AG04449 (cell line): ENCODE data around the gene PNN.
"Not testable (repeated sequence)": the region's sequence is repeated elsewhere in the genome, so short reads cannot be mapped to it uniquely, and the experiment has no call there.

Experiments
- CTCF ChIA-PET: fragments of 350-600 bp; formaldehyde crosslinking; extraction: SDS; loops from one replicate; lab custom pipeline; 2021; ENCODE audit warnings: antibody characterized with exemption; lab: Yijun Ruan, JAX
- POLR2A ChIA-PET: fragments of 400-600, 350-600 bp; formaldehyde crosslinking; extraction: SDS; loops from one replicate; lab custom pipeline; 2020; ENCODE audit warnings: antibody characterized with exemption, inconsistent platforms; lab: Yijun Ruan, JAX
- DNase-seq: peaks from one replicate; pipeline ENCODE4 v3.0.0-alpha.2; 2010; ENCODE audit warnings: low read depth, low spot score
- H3K4me3 ChIP-seq: 2 replicates; pipeline ENCODE4 v1.5.1; 2011; ENCODE audit warnings: low read depth, mild to moderate bottlenecking, control low read depth, low read length
- TF ChIP-seq, protein P1 (sequence below): IDR thresholded peaks from one replicate; pipeline ENCODE4 v1.5.1; 2011; ENCODE audit warnings: mild to moderate bottlenecking, moderate library complexity, low read length, control low read depth, inconsistent platforms; ENCODE audit not compliant: insufficient read depth; ENCODE audit errors: missing control alignments

Gene PNN

DNA sequence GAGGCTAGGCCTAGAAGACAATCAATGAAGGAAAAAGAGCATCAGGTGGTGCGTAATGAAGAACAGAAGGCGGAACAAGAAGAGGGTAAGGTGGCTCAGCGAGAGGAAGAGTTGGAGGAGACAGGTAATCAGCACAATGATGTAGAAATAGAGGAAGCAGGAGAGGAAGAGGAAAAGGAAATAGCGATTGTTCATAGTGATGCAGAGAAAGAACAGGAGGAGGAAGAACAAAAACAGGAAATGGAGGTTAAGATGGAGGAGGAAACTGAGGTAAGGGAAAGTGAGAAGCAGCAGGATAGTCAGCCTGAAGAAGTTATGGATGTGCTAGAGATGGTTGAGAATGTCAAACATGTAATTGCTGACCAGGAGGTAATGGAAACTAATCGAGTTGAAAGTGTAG lies 5.5 kb downstream of the PNN start:
- ChIA-PET CTCF (no interaction called here), POLR2A (no interaction called here)
- no peak overlapping the region for H3K4me3 ChIP-seq
- TF ChIP-seq, protein P1, sequence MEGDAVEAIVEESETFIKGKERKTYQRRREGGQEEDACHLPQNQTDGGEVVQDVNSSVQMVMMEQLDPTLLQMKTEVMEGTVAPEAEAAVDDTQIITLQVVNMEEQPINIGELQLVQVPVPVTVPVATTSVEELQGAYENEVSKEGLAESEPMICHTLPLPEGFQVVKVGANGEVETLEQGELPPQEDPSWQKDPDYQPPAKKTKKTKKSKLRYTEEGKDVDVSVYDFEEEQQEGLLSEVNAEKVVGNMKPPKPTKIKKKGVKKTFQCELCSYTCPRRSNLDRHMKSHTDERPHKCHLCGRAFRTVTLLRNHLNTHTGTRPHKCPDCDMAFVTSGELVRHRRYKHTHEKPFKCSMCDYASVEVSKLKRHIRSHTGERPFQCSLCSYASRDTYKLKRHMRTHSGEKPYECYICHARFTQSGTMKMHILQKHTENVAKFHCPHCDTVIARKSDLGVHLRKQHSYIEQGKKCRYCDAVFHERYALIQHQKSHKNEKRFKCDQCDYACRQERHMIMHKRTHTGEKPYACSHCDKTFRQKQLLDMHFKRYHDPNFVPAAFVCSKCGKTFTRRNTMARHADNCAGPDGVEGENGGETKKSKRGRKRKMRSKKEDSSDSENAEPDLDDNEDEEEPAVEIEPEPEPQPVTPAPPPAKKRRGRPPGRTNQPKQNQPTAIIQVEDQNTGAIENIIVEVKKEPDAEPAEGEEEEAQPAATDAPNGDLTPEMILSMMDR = no peak
- no peak for DNase-seq

DNA sequence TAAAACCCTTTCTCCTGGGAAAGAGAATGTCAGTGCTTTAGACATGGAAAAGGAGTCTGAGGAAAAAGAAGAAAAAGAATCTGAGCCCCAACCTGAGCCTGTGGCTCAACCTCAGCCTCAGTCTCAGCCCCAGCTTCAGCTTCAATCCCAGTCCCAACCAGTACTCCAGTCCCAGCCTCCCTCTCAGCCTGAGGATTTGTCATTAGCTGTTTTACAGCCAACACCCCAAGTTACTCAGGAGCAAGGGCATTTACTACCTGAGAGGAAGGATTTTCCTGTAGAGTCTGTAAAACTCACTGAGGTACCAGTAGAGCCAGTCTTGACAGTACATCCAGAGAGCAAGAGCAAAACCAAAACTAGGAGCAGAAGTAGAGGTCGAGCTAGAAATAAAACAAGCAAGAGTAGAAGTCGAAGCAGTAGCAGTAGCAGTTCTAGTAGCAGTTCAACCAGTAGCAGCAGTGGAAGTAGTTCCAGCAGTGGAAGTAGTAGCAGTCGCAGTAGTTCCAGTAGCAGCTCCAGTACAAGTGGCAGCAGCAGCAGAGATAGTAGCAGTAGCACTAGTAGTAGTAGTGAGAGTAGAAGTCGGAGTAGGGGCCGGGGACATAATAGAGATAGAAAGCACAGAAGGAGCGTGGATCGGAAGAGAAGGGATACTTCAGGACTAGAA lies 6.1 kb downstream of the PNN start:
- TF ChIP-seq, protein P1 = no peak
- ChIA-PET POLR2A (no interaction called here), CTCF (no interaction called here)
- no peak for DNase-seq
- H3K4me3 ChIP-seq = no peak overlapping the region

DNA sequence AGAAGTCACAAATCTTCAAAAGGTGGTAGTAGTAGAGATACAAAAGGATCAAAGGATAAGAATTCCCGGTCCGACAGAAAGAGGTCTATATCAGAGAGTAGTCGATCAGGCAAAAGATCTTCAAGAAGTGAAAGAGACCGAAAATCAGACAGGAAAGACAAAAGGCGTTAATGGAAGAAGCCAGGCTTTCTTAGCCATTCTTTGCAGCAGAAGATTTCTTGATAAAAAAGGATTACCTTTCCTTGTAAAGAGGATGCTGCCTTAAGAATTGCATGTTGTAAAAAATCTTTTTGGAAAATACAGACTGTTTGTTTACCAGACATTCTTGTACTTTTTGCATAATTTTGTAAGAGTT lies 6.6 kb downstream of the PNN start:
- ChIA-PET CTCF (no interaction called here), POLR2A (no interaction called here)
- no peak overlapping the region for H3K4me3 ChIP-seq
- TF ChIP-seq, protein P1 = no peak
- DNase-seq = no peak

DNA sequence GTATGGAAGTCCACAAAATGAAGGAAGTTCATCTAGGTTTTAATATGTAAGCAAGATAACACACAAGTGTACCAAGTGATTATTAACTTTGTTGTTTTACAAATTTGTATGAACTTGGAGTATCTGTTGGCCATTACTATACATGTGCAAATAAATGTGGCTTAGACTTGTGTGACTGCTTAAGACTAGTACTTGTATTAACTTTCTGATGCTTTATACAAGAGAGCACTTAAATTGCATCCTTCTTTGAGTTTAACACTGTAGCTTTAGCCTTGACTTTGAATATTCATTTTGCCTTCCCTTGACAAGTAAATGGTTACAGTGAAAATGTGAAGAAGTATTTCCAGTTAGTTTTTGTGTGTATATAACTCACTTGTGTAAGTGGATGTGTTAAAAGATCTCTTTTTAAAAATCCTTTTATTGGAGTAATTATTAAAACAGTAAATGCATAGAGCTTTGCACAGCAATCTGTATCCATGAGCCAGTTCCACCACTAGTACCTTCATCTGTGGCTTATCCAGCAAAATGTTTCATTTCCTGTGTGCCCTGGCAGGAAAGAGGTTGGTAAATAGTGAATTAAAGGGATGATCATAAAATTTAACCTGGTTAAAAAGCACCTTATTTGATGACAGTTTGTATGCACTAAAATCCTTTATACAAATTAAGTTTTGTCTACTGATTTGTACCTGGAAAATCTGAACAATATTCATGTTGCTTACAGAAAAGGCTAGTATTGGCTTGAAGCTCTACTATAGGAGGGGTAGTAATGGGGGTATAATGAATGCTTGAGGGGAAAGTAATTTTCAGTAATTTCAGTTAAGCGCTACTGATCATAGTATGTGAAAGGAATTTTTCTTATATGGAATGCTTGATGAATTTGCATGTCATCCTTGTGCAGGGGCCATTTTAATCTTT lies 8.0 kb downstream of the PNN start:
- TF ChIP-seq, protein P1 = no peak
- ChIA-PET POLR2A (no interaction called here), CTCF (interaction anchor here (0.6 kb wide), 1 partner anchor 93 kb away, joined by 3 read pairs; no protein-coding TSS in a partner anchor)
- H3K4me3 ChIP-seq = no peak overlapping the region
- no peak for DNase-seq

DNA sequence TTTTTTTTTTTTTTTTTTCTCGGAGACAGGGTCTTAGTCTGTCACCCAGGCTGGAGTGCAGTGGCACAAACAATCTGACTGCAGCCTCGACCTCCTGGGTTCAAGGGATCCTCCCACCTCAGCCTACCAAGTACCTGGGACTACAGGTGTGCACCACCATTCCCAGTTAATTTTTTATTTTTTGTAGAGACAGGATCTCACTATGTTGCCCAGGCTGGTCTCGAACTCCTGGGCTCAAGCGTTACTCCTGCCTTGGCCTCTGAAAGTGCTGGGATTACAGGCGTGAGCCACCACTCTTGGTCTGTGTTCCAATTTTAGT lies 8.6 kb downstream of the PNN start:
- ChIA-PET POLR2A (interaction anchor here (0.7 kb wide), 1 partner anchor 17 kb away, joined by 5 read pairs; no protein-coding TSS in a partner anchor), CTCF (interaction anchor here (0.6 kb wide), 1 partner anchor 93 kb away, joined by 3 read pairs; no protein-coding TSS in a partner anchor)
- not testable (repeated sequence) for H3K4me3 ChIP-seq, DNase-seq

DNA sequence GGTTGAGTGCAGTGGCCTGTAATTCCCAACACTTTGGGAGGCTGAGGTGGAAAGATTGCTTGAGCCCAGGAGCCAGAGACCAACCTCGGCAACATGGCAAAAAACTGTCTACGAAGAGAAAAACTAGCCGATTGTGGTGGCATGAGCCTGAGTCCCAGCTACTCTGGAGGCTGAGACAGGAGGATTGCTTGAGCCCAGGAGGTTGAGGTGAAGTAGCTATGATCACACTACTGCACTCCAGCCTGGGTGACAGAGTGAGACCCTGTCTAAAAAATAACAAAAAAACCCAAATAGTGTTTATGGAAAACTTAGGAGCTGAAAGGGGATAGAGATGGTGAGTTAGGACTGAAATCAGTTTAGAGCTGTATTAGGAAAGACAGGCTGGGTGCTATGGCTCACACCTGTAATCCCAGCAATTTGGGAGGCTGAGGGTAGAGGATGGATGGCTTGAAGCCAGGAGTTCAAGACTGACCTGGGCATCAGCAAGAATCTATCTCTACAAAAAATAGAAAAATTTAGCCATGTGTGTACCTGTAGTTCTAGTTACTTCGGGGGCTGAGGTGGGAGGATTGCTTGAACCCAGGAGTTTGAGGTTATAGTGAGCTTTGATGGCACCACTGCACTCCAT lies 9.7 kb downstream of the PNN start:
- no peak overlapping the region for H3K4me3 ChIP-seq
- TF ChIP-seq, protein P1 = no peak
- no peak for DNase-seq
- CTCF ChIA-PET = no interaction called here
- POLR2A ChIA-PET = interaction anchor here (0.9 kb wide), 1 partner anchor 9 kb away, joined by 3 read pairs; no protein-coding TSS in a partner anchor
